Measurements from ENCODE around the gene CLDN24.

DNA sequence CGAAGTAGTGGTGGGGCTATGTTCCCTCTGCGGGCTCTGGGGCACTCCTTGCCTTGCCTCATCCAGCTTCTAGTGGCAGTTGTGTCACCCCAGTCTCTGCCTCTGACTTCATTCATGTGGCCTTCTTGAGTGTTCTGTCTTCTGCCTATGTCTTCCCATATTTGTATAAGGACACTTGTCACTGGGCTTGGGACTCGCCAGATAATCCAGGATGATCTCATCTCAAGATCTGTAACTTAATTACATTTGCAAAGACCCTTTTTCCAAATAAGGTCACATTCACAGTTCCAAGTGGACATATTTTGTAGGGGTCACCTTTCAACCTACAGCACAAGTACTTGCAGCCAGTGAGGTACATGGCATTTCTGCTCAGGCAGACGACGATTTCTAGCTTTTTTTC, 30.3 kb upstream of the CLDN24 start:
- TF ChIP-seq, protein P1, sequence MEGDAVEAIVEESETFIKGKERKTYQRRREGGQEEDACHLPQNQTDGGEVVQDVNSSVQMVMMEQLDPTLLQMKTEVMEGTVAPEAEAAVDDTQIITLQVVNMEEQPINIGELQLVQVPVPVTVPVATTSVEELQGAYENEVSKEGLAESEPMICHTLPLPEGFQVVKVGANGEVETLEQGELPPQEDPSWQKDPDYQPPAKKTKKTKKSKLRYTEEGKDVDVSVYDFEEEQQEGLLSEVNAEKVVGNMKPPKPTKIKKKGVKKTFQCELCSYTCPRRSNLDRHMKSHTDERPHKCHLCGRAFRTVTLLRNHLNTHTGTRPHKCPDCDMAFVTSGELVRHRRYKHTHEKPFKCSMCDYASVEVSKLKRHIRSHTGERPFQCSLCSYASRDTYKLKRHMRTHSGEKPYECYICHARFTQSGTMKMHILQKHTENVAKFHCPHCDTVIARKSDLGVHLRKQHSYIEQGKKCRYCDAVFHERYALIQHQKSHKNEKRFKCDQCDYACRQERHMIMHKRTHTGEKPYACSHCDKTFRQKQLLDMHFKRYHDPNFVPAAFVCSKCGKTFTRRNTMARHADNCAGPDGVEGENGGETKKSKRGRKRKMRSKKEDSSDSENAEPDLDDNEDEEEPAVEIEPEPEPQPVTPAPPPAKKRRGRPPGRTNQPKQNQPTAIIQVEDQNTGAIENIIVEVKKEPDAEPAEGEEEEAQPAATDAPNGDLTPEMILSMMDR (IDR thresholded peaks at IDR 0.05): no peak
- TF ChIP-seq POLR2A (IDR thresholded peaks at IDR 0.05): no peak
- TF ChIP-seq POLR2AphosphoS5 (IDR thresholded peaks at IDR 0.05): no peak
- TF ChIP-seq EP300 (IDR thresholded peaks at IDR 0.05): no peak
